OCI-LY1 (cell line): Measurements from ENCODE around the gene WNT7B.

Source experiments
- CTCF ChIP-seq: fragments of 200-600 bp; sonication (generic), shearing (Covaris generic); IDR thresholded peaks from 2 replicates; pipeline ENCODE4 v1.5.1; 2017; ENCODE audit warnings: mild to moderate bottlenecking, antibody characterized with exemption, low read length, moderate library complexity, mixed read lengths
- EZH2 ChIP-seq: fragments of 200-600 bp; sonication (generic), shearing (Covaris generic); IDR thresholded peaks from 2 replicates; pipeline ENCODE4 v1.8.0; 2017; ENCODE audit warnings: borderline replicate concordance, mixed run types, mild to moderate bottlenecking, antibody characterized with exemption, low read length, moderate library complexity, mixed read lengths

- no peak for TF ChIP-seq CTCF
- TF ChIP-seq EZH2 = no peak
Observed at GRCh38 chr22:46011627-46012181, 34.7 kb upstream of the WNT7B start.
